HG03045 (cell line): ENCODE results near the gene RBFOX2.
"Not testable (repeated sequence)": the region's sequence is repeated elsewhere in the genome, so short reads cannot be mapped to it uniquely, and the experiment has no call there.

ENCODE experiments used
- ATAC-seq: cut with Tn5 transposase; IDR thresholded peaks from one replicate; pipeline ENCODE4 v1.9.1; 2021; ENCODE audit warnings: mild to moderate bottlenecking, moderate library complexity; ENCODE audit not compliant: unreplicated experiment

RBFOX2 gene

GRCh38 chr22:35726398-35726797, 302.2 kb downstream of the RBFOX2 start:
- no peak for ATAC-seq

- no peak for ATAC-seq
These were observed 303.1 kb downstream of the RBFOX2 start for GRCh38 chr22:35725521-35725920.

- no peak for ATAC-seq
These were observed 306.7 kb downstream of the RBFOX2 start for GRCh38 chr22:35721960-35722359.

- no peak for ATAC-seq
These were observed 309.3 kb downstream of the RBFOX2 start for GRCh38 chr22:35719212-35719875.

- no peak for ATAC-seq
These were observed 311.1 kb downstream of the RBFOX2 start, which contains the start of gene APOL5 for GRCh38 chr22:35717572-35717971. Gene APOL5 (plus strand): TSS chr22:35717872. CDS start chr22:35717872, 0 bp downstream.

- ATAC-seq: no peak
These were observed 316.0 kb downstream of the RBFOX2 start for GRCh38 chr22:35712672-35713071.

- no peak for ATAC-seq
These were observed 317.3 kb downstream of the RBFOX2 start for GRCh38 chr22:35711336-35711735.

GRCh38 chr22:35708917-35709316, 319.7 kb downstream of the RBFOX2 start:
- no peak for ATAC-seq

GRCh38 chr22:35708453-35708852, 320.2 kb downstream of the RBFOX2 start:
- no peak for ATAC-seq

- no peak for ATAC-seq
These were observed 323.5 kb downstream of the RBFOX2 start for GRCh38 chr22:35705141-35705540.

- no peak for ATAC-seq
These were observed 324.6 kb downstream of the RBFOX2 start for GRCh38 chr22:35703861-35704584.

- ATAC-seq: not testable (repeated sequence)
These were observed 328.8 kb downstream of the RBFOX2 start for GRCh38 chr22:35699852-35700251.

GRCh38 chr22:35697142-35697541, 331.5 kb downstream of the RBFOX2 start:
- no peak for ATAC-seq

GRCh38 chr22:35695202-35695601, 333.4 kb downstream of the RBFOX2 start:
- ATAC-seq: no peak

- ATAC-seq: no peak
These were observed 338.6 kb downstream of the RBFOX2 start for GRCh38 chr22:35690001-35690400.

GRCh38 chr22:35688913-35689675, 339.5 kb downstream of the RBFOX2 start:
- no peak for ATAC-seq
